HG03439 (cell line): Measurements from ENCODE around the gene CARMIL1.

ENCODE experiments used
- ATAC-seq: cut with Tn5 transposase; IDR thresholded peaks from one replicate; pipeline ENCODE4 v1.9.1; 2021; ENCODE audit warnings: mild to moderate bottlenecking, moderate library complexity; ENCODE audit not compliant: unreplicated experiment

Gene CARMIL1

DNA sequence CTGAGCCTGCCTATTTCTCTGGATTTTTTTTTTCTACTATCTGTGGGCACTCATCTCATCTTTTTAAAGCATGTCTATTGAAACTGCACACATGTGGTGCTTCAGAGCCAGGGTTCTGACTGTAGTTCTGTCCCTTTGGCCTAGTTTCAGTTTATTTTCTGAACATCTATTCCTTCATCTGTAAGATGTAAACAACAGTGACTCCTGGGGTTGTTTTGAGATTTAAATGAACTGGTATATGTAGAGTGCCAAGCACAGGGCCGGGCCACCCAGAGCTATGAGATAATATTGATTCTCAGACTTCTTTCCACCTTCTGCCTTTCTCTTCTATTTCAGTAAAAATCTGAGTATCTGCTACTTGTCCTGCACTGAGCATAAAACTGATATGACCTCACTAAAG, 185.1 kb downstream of the CARMIL1 start:
- ATAC-seq: no peak

GRCh38 chr6:25465941-25466340, 186.8 kb downstream of the CARMIL1 start:
- ATAC-seq: no peak

GRCh38 chr6:25468881-25469280, 189.7 kb downstream of the CARMIL1 start:
- ATAC-seq: no peak

DNA sequence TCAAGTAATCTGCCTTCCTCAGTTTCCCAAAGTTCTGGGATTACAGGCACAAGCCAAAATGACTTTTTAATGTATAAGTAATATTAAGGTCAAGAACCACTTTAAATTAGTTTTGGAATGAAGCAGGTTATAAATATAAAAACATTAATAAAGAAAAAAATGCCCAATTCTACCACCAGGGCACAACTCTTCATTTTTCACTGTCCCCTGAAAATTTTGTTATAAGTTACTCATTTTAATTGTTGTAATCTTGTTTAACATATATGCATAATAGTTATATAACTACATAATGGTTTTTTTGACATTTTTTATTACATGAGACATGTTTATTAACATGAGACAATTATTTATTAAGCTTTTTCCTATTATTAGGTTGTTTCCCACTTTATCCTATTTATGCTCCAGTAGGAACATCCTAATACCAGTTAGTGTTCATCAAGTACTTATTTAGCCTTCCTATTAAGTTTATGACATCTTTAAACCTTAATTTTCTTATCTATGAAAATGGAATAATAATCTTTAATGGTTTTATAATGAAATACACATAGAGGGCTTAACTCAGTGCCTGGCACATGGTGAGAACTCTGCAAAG, 190.7 kb downstream of the CARMIL1 start:
- no peak for ATAC-seq

GRCh38 chr6:25472306-25472705, 193.1 kb downstream of the CARMIL1 start:
- no peak for ATAC-seq

GRCh38 chr6:25472906-25473305, 193.7 kb downstream of the CARMIL1 start:
- no peak for ATAC-seq

DNA sequence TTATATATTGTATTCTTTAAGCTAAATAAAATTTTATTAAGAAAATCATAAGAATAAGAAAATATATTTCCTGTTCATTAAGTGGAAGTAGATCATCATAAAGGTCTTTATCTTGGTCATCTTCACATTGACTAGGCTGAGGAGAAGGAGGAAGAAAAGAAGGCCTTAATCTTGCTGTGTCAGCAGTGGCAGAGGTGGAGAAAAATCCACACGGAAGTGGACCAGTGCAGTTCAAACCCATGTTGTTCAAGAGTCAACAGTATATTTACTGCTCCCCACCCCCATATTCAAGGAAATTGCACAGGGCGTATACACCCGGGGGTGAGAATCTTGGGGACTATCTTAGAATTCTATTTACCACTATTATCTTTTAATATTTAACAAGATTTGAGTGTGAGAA, 194.3 kb downstream of the CARMIL1 start:
- ATAC-seq: no peak

DNA sequence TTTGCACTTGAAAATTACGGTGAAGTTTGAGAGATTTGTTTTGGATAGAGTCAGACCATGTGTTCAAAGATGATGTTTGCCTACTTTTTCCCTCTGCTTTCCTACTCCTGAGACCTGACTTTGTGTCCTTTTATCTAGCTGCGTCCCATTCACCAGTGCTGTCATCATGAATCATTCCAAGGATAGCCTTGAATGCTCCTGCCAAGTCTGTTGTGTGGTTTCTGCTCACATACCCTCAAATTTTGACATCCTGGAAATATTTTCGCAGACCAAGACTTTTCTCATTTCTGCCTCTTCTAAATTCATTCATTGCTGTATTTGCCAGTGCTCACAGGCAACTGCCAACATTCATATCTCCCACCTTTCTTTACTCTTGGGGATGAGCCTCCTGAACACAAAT, 197.0 kb downstream of the CARMIL1 start:
- ATAC-seq: no peak

DNA sequence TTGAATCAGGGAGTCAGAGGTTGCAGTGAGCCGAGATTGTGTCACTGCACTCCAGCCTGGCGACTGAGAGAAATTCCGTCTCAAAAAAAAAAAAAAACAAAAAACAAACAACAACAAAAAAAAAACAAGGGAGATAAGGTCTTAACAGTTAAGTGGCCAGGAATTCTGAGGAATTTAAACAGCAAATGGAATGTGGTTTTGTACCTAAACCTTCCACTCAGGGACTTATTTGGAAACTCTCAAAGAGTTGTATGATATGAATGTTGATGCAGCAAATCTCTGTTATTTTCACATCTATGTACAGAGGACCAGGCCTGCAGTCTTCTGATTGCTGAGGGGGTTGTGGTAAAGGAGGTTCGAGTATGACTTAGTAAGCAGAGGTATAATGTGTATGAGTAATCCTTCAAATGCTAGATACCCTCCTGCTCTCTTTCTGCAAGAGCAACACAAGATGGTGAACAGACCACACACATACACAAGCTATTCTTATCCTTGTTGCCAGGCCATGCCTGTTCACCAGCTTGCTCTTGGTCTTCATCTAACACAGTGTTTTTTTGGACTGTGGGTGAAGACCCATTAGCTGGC, 197.9 kb downstream of the CARMIL1 start:
- no peak for ATAC-seq

- ATAC-seq: no peak
These were observed 199.8 kb downstream of the CARMIL1 start for GRCh38 chr6:25478973-25479372.

GRCh38 chr6:25481267-25481666, 202.1 kb downstream of the CARMIL1 start:
- no peak for ATAC-seq

DNA sequence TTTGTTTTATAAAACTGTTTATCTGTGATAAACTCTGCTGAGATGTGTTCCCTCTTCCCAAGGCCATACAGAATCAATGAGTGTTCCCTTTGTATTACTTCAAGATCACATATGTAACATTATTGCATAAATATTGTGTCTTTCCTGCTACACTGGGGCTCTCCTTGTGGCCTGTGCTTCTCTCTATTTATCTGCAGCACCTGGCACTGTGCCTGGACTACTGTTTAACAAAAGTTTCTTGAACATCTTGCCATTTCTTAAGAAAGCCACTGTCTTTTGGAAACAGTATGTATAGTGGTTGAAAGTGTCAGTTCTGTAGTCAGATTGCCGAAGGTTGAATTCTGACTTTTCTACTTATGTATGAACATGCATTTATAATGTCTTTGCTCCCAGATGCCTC, 203.8 kb downstream of the CARMIL1 start:
- ATAC-seq: no peak

DNA sequence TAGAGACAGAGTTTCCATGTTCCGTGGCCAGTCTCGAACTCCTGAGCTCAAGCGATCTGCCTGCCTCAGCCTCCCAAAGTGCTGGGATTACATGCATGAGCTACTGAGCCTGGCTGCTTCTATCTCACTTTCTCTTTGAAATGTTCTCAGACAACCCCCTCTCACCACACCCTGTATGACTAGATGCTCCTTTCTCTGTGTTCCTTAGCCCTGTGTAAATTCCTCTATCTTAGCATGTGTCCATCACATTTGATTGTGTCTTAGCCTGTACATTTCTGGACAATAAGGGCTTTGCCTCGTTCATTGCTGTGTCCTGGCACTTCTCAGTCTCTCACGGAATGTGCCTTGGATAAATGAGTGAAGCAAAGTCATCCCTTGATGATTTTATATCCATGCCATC, 204.8 kb downstream of the CARMIL1 start:
- no peak for ATAC-seq

GRCh38 chr6:25484900-25485299, 205.7 kb downstream of the CARMIL1 start:
- ATAC-seq: no peak

DNA sequence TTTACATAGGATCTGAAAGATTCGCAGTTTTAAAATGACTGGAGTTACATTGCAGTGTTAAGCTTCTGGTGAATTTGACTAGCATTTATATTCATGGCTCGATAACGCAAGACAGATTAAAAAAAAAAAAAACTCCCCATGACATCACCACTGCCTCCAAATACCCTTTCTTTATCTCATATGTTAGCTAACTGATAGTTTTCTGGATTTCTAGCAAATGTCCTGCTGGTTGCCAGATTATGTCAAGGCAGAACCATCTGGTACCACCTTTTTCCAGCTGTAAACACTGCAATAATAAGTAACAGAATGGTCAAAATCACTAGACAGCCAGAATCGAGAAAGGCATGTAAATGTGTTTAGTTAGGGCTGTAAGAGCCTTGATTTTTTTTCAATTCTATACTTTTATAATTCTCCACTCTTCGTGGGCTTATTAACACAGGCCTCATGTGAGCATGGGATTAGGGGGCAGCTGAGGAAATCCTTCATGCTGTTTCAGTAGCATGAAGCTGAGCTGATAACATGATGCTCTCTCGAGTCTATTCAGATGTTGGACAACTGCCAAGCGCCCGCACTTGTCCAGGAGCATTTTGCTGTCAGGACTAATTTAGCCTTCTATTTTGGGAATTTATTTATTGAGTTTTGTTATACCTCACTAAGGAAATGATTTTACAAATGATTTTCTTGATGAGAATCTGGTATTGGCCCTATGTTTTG, 206.8 kb downstream of the CARMIL1 start:
- ATAC-seq: no peak

DNA sequence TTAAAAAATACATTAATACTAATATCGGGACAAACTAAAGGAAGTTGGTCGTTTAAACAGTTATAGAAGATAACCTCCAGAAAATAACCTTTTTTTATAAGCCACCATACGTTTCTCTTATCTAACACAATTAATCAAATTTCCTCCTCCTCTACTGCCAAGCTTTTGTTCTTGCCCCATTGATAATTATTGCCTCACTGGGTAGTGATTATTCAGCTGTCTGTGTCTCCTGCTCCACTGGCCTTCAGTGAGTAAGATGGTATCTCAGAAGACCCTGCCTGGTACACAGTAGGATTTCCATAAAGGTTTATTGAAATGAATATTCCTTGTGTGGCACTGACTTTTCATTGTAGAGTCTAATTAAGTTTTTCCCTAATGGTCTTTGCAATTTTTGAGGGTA, 207.4 kb downstream of the CARMIL1 start:
- ATAC-seq: no peak

DNA sequence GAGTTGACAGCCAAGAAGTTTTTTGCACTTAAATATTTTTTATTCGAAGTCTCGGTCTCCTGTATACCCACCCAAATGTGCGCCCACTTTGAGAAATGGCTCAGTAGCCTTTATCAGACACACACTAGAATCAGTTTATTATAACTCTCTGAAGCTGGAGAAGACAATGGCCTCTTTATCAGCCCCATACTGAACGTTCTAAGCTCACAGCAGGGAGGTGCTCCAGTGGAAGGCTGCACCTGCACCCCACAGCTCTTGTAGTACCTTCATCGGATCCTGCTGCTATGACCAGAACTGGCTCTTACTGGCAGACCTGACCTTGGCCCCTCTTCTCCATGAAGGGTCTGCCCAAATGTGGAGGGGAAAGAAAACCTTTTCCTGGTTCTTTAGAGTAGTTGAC, 207.8 kb downstream of the CARMIL1 start:
- ATAC-seq: no peak

DNA sequence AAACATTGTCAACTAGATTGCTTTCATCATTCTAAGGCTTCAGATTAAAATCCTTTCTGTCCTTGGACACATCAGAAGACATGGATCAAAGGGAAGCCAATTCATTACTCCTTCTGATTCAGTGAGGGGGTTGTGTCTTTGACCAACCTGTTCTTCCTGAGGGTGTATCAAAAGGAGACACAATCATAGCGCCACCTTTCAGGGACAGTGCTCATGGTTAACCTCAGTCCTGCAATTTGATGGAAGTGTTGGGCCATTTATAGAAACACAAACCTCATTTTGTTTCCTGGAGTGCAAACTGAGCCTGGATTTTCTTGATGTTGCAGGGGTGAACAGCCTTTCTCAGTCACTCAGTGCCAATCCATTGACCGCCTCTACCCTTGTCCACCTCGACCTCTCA, 209.0 kb downstream of the CARMIL1 start:
- ATAC-seq: no peak

- ATAC-seq: no peak
These were observed 210.2 kb downstream of the CARMIL1 start for GRCh38 chr6:25489399-25489798.

DNA sequence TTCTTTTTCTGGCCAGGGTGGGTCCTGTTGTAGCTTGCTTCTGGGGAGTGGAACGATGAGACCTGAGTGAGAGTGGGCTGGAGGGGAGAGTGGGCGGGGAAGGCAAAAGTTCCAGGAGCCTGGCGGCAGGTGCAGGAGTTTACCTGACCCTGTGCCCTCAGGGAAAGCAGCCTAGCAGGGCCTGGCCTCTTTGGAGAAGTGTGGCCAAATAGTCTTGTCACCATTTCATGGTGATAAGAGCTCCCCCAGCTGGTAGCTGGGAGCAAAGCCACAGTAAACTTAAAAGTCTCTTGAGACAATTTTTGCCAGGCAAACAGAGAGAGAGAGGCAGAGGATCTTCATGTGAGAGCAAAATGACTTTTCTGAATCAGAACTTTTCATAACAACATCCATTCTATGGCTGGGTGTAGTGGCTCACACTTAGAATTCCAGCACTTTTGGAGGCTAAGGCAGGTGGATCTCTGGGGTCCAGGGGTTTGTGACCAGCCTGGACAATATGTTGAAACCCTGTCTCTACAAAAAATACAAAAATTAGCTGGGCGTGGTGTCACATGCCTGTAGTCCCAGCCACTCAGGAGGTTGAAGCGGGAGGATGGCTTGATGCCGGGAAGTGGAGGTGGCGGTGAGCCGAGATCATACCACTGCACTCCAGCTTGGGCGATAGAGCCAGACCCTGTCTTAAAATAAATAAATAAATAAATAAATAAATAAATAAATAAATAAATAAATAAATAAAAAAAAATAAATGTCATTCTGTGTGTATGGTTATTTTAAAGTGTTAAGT, 211.0 kb downstream of the CARMIL1 start:
- ATAC-seq: peak; percentile 97

DNA sequence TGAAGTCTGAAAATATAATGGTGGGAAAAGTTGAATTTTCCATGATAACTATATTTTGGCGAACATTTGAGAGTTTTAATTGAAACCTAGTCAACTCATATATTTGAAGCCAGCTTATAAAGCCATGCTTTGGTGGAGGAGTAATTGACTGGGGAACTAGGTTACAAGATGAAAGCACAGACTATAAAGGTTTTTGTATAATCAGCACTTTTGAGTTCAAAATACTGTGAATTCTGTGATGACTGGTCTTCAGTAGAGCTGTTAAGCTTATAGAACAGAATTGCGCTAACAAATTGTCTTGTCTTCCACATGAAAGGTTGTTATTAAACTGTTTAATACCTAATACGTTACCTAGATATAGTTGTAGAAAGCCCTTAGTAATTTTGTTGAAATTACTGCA, 213.8 kb downstream of the CARMIL1 start:
- no peak for ATAC-seq

DNA sequence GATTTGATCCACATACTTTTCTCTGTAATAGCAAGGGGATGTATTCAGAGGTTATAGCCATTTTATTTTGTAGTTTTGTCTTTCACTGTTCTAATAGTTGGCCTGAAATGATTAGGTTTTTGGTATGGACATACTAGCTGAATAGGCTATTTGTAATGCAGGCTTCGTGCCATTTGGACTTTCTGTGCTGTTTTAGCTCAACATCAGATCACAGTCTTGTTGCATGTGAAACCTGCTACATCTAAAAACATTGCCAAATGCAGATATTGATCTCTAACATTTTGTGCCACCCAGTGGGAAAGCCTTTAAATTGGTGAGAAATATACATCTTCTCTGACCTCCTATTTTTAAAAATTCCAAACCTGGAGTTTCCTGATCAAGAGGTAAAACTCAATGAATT, 215.3 kb downstream of the CARMIL1 start:
- no peak for ATAC-seq
